GM18499 (cell line): ENCODE results near the gene VPS35L.

Experiments
- ATAC-seq: cut with Tn5 transposase; IDR thresholded peaks from one replicate; pipeline ENCODE4 v1.9.1; 2021; ENCODE audit warnings: moderate number of reproducible peaks; ENCODE audit not compliant: insufficient read depth, unreplicated experiment

VPS35L gene

DNA sequence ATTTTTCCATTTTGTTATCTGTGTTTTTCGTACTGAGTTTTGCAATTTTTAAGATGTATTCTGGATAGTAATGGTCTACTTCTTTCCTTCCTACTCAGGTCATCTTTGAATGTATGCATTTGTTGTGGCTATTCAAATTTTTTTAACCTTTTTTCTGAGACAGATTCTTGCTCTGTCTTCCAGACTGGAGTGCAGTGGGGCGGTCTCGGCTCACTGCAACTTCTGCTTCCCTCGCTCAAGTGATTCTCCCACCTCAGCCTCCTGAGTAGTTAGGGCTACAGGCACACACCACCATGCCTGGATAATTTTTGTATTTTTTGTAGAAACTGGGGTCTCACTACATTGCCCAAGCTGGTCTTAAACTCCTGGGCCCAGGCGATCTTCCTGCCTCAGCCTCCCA, 33.6 kb downstream of the VPS35L start:
- no peak for ATAC-seq

DNA sequence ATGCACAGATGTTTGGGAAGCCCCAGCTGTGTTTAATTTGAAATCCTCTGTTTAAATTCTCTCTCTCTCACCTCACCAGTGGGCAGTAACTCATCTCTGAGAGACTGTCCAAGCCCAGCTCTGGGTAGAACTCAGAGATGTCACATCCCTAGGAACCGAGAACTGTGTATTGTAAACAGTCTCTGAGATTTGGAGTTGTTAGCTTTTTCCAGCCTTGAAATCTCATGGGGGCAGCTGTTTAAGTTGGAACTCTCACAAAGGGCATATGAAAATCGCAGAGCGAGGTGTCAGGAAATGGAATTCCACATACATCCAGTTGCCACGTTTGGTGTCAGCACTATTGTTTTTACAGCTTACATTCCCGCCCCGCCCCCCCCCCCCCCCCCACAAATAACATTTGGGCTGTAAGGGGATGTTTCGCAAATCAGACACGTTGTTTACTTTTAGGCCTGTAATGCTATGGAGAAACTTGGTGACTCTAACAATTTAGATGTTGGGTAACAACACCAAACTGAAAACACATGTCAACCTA, 34.3 kb downstream of the VPS35L start:
- no peak for ATAC-seq

DNA sequence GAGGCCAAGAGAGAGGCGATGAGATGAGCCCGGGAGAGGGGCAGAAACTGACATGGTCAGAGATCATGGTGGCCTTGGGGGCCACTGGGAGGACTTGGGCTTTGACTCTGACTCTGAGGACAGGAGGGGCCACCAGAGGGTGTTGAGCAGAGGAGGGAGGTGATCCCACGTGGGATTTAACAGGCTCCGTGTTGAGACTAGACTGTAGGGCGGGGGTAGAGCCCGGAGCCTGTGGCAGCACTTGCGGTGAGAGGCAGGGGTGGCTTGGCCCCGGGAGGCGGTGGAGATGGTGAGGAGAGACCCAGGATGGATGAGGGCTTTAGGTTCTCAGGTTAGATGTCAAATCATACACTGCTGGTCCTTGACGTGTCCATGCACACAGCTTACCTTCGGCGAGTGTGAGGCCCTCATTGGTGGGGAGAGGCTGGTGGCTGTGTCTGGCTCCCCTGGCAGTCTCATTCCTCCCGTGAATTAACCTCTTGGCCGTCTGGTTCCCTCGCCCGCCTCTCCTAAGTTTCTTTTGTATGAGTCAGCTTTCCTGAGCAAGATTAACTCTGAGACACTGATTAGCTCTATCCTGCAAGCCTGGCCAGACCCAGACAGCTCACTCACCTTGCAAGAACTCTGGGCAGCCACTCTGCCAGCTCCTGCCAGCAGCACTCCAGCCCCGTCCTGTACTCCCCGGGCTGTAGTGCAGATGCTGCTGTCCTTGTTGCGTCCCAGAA, 39.7 kb downstream of the VPS35L start:
- ATAC-seq, result no peak

DNA sequence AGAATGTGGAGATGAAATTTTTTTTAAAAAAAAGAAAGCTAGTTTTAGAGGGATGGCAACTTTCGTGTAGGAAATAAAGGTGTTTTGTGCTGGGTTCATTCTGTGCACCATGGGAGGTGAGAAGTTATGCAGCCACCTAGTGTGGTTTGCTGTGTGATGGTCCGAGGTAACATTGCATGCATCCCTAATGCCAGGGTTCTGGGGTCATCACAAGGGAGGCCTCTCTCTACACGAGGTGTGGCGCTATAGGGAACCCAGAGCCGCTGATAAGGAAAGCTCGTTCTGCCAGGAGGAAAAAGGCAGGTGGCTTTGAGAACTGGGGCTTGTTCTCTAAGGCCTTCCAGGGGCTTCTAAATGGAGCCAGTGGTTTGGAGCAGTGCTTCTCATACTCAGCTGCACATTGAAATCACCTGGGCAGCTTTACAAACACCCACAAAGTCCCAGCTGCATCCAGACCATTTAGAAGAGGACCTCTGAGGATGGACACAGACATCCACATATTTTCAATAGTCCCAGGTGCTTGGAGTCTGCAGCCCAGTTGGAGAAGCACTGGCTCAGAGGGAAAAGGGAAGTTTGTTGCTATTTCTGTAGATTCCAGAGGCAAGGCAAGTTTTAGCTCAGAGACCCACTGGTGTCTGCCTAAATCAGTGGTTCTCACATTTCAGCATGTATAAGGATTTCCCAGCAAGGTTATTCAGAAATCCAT, 43.5 kb downstream of the VPS35L start:
- no peak for ATAC-seq

DNA sequence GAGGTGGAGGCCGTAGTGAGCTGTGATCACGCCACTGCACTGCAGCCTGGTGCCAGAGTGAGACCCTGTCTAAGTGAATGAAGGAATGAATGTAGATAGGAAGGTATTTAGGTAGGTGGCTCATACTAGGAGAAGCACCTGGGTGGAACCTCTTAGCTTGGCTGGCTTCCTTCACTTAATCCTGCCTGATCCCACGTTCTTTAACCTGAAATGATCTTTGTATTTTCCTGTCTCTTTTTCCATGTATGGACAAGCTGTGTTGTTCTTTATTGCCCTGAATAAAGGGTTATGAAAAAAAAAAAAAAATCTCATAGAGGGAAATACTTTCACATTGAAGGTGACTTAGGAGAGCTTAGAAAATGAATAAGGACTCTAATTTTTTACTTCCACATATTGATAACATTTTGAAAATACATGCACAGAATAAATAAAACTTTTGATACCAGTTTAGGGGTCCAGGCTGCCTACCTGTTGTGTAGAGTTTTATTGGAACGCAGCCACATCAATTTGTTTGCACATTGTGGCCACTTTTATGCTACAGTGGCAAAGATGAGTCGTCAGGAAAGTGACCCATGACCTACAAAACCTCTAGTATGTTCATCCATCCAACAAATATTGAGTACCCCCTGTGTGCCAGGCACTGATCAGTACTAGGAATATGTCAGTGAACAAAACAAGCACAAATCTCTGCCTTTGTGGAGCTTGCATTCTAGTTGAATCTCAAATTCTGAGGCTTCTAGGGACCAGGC, 44.6 kb downstream of the VPS35L start:
- ATAC-seq, result no peak

DNA sequence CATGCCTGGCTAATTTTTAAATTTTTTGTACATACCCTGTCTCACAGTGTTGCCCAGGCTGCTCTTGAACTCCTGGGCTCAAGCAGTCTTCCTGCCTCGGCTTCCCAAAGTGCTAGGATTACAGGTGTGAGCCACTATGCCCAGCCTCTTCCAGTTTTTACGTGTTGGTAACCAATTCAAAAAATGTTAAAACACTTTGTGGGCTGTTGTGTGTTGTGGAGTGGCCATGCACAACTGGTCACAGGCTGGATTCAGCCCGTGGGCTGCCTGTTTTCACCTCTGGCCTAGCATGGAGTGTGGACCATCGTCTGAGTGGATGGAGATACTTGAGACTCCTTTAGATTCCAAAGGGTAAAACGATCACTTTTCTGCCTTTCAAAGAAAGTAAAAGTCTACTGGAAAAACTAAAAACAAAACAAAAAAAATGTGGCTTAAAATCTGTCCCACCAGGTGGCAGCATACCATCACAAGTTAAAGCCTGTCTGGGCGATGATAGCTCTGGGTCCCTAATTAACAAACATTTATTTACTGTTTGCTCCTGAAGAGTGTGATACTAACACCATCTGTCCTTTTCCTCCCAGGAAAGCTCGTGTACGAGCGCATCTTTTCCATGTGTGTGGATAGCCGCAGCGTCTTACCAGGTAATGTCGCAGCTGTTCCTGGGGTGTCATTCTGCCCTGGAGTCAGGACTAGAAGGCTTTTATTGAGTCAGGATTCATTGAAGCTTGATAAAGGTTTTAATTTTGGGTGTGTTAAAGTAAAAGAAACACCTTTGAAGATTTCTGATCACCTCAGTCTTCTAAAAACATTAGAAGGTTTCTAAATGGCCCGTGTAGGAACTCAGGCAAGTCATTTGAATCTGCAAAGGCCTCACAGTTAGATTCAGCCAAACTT, 45.8 kb downstream of the VPS35L start:
- ATAC-seq, result no peak

DNA sequence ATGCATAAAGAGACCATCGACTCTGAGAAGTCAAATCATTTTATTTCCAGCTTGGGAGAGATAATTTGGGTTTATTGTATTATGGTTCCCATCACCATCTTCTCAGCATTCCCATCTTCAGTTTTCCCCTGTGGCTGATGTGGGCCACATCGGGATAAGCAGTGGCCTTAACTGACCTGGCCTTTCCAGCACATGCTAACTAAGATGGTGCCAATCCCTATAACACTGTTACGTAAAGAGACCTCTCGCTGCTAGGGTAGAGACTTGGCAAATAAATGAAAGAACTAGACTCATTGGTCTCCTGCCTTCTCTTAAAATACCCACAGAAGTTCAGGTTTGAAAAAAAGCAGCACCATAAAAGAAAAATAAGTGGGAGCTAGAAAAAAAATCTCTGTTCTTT, 49.4 kb downstream of the VPS35L start:
- ATAC-seq, result no peak

DNA sequence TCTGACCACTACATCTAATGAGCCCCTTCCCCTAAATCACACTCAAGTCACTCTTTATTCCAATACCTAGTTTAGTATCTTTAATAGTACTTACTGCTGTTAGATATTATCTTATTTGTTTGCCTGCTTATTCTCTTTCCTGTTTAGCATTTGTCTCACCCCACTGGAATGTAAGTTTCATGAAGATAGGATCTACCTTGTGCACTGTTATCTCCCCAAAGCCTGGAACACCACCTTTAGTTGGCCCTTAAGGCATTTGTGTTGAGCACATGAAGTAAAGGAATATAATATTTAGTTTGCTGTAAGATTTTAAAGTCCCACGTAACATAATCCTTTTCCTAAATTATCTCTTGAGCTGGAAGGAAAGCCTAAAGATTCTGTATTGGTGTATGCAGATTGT, 50.2 kb downstream of the VPS35L start:
- ATAC-seq, result no peak

DNA sequence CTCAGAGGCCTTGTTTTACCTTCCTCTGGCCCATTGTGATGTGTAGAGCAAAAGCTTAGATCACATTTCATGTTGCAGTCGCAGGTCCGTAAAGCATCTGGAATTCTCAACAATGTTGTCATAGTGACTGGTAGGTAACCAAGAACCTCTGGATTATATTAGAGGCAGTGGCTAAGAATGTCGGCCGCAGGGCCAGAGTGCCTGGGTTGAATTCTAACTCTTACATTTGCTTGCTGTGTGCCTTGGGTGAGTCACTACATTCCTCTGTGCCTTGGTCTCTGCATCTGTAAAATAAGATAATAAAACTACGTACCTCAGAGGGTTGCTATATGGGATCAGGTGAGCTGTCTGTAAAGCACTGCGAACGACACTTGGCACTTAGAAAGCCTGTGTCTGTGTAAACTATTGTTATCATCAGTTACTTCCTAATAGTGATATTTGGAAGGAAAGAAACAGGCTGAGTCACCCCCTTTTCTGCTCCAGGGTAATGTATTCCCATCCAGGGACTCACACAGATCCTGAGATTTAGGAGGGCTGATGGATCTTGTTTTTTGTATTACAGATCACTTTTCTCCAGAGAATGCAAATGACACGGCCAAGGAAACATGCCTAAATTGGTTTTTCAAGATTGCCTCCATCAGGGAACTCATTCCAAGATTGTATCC, 52.2 kb downstream of the VPS35L start:
- ATAC-seq, result no peak

DNA sequence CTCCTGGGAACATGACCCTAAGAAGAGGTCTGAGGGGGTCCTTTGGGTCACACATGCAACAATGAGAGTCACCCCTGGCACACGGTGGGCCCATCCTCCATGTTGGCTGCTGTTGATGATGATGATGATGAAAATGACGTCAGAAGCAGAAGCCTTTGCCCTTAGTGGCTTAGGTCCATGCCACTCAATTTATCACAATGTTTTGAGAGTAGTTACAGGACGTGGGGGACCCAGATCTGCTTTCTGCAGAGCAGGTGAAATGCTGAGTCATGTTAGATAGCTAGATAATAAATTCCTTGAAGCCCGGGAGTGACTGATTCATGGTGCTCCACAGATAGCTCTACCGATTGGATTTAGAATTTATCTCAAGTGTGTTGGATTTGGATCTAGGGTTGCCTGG, 53.9 kb downstream of the VPS35L start:
- no peak for ATAC-seq

DNA sequence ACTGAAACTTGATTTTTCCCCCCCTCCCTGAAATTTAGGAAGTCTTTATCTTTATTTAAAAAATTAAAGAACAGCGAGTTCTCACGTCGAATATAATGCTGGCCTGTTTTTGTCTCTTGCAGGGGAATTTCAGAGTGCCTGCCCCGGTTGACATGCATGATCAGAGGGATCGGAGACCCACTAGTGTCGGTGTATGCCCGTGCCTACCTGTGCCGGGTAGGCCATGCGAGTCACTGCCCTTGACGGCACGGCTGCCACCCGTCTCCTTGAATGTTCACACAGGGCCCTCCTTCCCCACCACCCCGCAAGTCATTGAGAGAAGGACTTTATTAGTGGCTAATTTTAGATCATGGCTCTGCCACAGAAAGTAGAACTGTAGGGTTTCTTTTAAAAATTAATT, 54.7 kb downstream of the VPS35L start:
- no peak for ATAC-seq

DNA sequence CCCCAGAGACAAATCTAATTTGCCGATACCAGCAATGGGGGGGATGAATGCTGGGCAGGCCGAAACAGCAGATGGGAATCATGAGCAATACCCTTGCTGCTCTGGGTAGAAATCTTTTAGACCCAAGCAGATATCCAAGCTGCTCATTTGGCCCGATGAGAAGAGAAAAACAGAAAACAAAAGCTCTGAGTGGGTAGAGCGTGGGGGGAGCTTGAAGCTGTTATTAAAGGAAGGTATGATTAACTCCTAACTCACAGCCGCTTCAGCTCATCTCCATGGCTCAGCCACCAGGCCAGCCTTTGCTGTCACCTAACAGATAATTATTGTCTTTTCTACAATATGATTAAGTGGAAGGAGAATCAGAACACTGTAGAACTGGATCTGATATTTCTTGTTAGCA, 58.3 kb downstream of the VPS35L start:
- ATAC-seq, result no peak

DNA sequence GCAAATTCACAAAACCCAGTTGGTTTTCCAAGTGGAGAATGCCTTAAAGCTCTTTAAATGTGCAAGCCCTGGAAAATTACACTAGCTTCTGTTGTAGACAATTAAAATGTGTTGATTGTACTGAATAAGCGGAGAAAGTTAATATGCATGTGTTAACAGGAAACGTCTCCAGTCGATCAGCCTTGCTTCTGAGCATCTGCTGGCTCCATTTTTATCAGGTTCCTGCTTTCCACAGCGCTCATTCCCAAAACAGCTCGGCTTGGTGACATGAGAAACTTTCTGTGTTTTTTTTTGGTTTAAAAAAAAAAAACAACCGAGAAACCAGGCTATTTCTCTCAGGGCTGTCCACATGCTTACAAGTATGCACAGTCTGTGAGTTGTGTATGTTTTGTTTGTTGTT, 60.7 kb downstream of the VPS35L start:
- no peak for ATAC-seq

DNA sequence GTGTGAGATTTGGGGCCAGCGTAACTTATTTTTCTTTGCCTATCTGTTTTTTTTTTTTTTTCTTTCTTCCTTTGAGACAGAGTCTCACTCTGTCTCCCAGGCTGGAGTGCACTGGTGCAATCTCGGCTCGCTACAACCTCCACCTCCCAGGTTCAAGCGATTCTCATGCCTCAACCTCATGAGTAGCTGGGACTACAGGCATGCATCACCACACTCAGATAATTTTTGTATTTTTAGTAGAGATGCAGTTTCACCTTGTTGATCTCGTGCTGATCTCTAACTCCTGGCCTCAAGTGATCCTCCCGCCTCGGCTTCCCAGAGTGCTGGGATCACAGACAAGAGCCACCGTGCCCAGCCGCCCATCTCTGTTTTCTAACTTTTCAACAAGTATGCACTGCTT, 63.4 kb downstream of the VPS35L start:
- ATAC-seq, result no peak

DNA sequence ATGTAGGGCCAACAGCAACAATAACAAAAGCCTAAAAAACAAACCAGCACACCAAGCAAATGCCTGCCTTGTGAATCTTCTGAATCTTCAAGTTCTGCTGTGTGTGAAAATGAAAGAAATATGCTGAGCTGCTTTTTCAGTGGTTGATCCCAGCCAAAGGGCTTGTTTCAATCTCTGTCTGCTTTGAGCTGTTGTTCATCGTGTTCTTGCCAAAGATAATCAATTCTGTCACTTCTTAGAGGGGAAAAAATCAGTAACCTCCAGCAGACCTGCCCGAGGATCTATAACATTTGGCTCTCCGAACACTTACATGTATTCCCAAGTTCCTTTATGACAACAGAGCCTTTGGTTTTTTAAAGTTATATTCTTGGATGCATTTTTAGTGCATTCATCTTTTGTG, 65.9 kb downstream of the VPS35L start:
- ATAC-seq, result no peak

DNA sequence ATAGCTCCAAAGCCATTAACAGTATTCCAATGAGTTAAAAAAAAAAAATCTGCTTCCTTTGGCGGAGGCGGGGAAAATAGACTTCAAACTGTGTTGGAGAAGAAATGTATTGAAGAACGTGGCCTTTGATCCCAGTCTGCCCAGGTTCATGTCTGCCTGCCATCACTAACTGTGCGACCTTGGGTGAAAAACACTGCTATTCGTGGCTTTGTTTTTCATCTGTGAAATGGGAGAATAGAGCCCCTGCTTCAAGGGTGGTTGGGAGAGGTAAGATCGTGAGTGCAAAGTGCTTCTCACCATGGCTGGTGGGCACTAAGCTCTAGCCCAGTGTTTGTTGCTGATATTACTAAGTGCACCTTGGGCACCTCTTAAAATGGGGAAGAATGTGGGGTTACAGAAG, 69.5 kb downstream of the VPS35L start:
- ATAC-seq, result no peak

DNA sequence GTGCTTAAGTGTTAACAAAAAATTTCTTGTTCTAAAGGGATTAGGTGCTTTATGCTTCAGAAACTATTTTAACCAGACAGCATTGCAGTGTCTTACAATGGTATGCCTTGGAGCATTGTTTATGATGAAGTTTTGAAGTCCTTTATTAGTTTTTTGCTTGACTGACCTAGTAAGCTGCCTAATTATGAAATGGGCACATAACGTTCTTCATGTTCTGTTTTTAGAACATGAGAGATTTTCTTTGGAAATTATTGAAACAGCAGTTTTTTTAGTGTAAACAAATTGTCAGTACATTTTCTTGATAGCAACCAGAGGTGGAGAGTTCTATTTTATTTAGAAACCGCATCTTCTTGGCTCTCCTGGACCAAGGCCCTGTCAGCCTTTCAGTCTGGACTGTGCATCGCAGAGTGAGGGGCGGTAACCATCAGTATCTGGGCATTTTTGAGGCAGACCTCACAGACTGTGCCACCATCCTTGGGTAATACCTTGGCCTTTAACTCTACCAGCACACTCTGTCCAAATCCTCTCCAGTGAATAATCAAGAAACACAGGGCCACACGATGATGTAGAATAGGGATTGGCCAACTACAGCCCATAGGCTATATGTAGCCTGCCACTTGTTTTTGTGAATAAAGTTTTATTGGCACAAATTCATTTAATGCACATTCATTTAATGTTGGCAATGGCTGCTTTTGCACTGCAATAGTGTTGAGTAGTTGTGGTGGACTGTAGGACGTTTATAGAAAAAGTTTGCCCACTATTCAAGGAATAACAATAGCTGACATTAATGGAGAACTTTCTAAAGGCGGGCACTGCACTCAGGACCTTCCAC, 81.1 kb downstream of the VPS35L start:
- ATAC-seq, result no peak

DNA sequence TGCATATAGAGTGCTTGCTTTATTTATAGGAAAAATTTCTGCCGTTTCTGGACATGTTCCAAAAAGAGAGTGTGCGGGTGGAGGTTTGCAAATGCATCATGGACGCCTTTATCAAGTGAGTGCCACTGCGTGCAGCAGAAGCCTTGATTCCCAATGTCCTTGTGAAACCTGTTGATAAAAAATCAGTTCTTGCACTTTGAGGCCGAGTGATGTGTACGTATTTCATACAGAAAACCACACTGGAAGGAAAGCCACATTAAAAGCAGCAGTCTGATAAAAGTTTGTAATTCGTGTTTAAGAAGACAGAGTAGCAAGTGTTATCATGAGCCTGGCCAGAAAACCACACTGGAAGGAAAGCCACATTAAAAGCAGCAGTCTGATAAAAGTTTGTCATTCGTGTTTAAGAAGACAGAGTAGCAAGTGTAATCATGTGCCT, 84.5 kb downstream of the VPS35L start:
- ATAC-seq, result no peak

DNA sequence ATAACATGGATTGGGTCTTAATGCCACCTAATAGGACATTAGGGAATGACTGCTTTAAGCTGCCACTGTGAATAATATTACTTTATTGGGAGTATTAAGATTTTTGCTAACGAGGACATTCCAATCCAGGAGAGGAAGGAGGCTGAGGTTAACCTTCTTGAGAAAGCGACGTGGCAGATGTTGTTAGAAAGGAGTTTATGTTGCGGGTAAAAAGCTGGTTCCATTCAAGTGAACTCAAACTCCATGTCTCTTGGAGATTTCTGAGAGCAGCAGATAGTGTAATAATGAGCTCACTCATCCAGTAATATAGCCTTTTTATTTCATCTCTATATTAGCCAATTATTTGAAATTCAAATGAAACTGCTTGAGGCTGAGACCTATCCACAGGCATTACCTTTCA, 87.0 kb downstream of the VPS35L start:
- no peak for ATAC-seq
